ENCODE data around the gene ANKRD28.

GRCh38 chr3:15683253-15683652, 114.5 kb downstream of the ANKRD28 start:
- TF ChIP-seq RAD21 (IDR thresholded peaks at IDR 0.05 in 1 of 2, conservative IDR thresholded peaks at IDR 0.05 in 1 of 2; ENCODE audit: low read depth in 2 of 2, low read length in 2 of 2) (no peak), POLR2A (IDR thresholded peaks at IDR 0.05; ENCODE audit: control extremely low read depth in 1 of 2, low read depth in 2 of 2, low read length in 2 of 2) (no peak), CTCF (IDR thresholded peaks at IDR 0.05; ENCODE audit: control extremely low read depth in 1 of 3, insufficient read depth in 1 of 3, low read depth in 1 of 3, low read length in 3 of 3) (no peak), E2F6 (IDR thresholded peaks at IDR 0.05) (no peak), GABPA (IDR thresholded peaks at IDR 0.05; ENCODE audit: borderline replicate concordance, insufficient read depth, low read length) (no peak), HDAC2 (IDR thresholded peaks at IDR 0.05; ENCODE audit: borderline replicate concordance in 1 of 2, low read depth in 2 of 2, low read length in 2 of 2) (no peak), MAX (IDR thresholded peaks at IDR 0.05) (no peak), TBP (IDR thresholded peaks at IDR 0.05; ENCODE audit: low read depth, low read length) (no peak), MAFK (IDR thresholded peaks at IDR 0.05; ENCODE audit: low read depth, low read length) (no peak), USF2 (IDR thresholded peaks at IDR 0.05; ENCODE audit: low read length) (no peak), EGR1 (IDR thresholded peaks at IDR 0.05; ENCODE audit: borderline replicate concordance, low read depth, low read length) (no peak), ATF2 (IDR thresholded peaks at IDR 0.05; ENCODE audit: low read length) (no peak), EZH2 (IDR thresholded peaks at IDR 0.05; ENCODE audit: low read depth, low read length, severe bottlenecking) (no peak)
